HG03196 (cell line): ENCODE measurements around the gene NDUFV2.
"Not testable (repeated sequence)": the region's sequence is repeated elsewhere in the genome, so short reads cannot be mapped to it uniquely, and the experiment has no call there.

Experiments
- ATAC-seq: cut with Tn5 transposase; IDR thresholded peaks from one replicate; pipeline ENCODE4 v1.9.1; 2021; ENCODE audit not compliant: unreplicated experiment

The NDUFV2 gene

GRCh38 chr18:9090578-9090977 is 11.9 kb upstream of the NDUFV2 start:
- ATAC-seq, result no peak

- no peak for ATAC-seq
These were observed 11.4 kb upstream of the NDUFV2 start for GRCh38 chr18:9091066-9091476.

DNA sequence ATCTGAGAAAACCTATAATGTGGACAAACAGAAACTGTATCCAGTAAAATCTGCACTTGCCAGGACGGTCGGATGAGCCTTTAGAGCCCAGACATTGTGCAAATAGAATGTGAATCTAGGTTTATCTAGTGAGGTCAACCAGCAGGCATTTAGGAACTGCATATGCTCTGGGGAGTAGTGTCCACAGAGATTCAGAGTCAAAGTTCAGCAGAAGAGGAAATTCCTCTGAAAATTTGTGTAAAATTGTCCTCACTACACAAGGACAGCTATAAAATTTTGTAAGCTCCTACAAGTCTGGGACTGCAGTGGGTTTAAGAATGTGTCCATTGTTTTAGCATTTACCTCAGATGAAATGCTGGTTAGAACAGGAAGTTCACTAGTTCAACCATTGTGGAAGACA is 9.8 kb upstream of the NDUFV2 start:
- ATAC-seq, result no peak

- ATAC-seq, result not testable (repeated sequence)
These were observed 9.4 kb upstream of the NDUFV2 start for GRCh38 chr18:9093109-9093508.

GRCh38 chr18:9094307-9095226 is 7.9 kb upstream of the NDUFV2 start:
- no peak for ATAC-seq

DNA sequence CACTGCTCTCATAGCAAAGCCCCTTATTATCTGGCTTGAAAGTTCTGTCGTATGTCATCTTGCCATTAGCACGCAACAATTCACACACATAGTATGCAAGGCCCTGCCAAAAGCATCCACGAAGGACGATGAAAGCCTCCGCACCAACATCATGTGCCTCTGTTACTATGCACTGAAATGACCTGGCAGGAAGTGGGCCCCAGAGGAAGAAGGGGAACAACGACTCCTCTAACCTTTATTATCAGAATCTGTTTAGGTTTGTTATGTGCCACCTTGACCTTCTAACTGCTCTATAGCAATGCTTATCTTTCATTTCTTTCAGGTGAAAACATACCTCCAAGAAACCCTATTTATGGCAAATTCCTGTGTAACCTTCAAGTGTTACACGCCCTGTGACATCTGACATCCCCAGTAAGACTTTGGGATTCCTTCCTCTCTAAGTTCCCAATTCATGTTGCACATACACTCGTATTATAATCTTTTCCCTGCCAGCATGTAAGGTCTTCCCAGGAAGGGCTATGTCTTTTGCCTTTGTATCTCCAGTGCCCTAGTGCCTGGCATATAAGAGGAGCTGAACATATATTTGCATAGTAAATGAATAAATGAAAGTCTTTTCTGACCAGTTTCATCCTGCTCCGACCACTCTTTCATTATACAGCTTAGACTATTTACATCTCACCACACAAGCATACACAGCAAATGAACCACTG is 7.0 kb upstream of the NDUFV2 start:
- peak; percentile 81 for ATAC-seq

GRCh38 chr18:9096007-9096371 is 6.5 kb upstream of the NDUFV2 start:
- ATAC-seq, result peak; percentile 8

DNA sequence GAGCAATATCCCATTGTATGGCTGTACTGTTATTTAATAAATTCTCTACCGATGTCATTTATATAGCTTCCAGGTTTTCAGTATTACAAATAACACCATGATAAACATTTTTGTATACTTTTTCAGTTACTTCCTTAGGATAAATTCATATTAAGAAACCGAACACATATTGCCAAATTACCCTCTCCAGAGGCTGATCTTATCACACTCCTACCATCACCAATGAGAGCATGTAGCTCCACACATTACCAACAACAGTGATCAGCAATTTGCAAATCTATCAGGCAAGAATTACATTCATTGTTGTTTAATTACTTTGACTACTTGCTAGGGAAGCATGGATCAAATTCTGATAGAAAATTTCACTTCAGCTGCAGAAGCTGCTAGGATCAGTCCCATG is 5.8 kb upstream of the NDUFV2 start:
- no peak for ATAC-seq

DNA sequence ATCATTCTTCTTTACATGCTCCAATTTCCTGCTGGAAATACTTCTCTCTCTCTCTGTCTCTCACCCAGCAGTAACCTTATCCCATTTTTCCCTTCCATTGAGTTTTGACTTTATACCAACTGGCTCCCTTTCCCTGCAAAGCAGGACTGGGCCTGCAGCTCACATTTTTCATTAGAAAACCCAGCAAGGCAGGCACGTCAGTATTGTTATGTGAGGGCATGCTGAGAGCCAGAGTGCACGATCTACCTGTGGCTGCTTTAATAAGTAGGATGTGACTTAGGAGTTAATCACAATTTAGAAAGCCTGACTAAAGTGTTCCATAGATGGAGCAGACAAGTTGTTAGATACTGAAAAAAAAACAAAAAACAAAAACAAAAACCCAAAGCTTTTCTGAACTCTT is 5.2 kb upstream of the NDUFV2 start:
- no peak for ATAC-seq

DNA sequence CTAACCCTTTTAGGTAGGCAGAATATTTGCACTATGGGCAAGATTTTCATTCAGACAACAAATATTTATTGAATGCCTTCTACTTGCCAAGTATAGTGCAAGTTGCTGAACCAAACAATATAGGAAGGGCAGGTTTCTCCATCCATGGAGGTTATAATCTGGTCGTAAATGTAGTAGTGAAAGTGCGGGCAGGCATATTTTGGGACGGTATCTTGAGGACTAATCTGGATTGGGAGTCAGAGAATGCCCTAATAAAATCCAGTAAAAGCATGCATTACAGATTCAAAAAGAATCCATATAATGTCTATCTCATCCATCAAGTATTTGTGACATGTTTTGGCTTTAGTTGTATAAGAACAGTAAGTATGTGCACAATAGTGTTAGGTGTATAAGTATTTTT is 1.7 kb upstream of the NDUFV2 start:
- ATAC-seq, result no peak

DNA sequence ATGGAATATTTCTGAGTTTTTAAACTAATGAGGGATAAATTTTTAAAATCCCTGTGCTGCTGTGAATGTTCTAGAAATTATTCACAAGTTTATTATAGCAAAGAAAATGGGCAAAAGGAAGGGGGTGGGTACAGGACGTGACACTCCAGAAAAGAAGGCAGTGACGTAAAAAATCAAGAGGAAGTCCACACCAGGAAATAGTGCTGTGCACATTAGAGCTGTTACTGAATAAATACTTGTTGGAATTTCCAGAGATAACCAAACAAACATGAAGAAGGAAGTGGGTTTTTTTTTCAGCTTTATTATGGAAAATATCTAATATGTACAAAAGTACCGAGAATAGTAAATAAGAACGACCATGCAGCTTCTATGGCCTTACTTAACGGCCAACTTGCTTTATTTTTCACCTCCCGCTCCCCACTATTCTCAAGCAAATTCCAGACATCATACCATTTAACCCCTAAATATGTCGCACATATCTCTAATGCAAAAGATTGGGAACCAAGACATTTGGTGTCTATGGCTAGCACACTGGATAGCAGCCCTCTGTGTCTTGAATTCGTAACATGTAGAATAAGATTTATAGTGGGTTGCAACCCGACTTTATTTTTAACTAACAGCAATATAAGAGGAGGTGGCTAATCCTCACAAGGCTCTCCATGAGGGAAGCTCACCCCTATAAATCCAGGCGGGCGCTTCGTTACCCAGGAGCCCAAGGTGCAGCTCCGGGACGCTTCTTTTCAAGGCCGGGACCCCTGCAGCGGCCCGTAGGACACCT is 580 bp upstream of the NDUFV2 start:
- peak; percentile 0 for ATAC-seq

GRCh38 chr18:9103376-9103873 is 926 bp downstream of the NDUFV2 start:
- ATAC-seq, result no peak

DNA sequence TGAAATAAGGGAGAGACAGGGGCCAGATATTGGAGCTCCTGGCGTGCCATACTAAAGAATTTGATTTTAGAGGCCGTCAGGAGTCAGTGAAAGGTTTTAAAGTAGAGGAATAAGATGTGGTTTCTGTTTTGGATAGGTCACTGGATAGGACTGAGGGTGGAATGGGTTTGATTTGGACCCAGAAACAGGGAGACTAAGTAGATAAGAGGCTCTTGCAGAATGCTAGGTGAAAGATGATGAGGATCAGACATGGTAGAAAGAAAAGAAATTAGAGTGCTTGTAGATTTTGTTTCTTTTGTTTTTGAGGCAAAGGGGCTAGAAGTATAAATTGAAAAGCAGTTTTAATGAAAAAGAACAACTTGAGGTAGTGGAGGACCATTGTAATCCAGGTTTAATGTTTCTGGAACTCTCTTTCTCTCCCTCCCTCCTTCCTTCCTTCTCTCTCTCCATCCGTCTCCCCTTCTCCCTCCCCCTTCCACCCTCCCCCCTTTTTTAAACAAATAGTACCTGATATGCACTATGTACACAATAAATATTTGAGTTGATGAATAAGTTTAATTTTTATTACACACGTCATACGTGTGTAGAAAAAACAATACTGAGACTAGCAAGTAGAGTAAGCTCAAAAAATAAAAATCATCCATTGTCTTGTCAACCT is 1.9 kb downstream of the NDUFV2 start:
- ATAC-seq, result no peak

- ATAC-seq, result no peak
These were observed 2.9 kb downstream of the NDUFV2 start for GRCh38 chr18:9105420-9105819.

DNA sequence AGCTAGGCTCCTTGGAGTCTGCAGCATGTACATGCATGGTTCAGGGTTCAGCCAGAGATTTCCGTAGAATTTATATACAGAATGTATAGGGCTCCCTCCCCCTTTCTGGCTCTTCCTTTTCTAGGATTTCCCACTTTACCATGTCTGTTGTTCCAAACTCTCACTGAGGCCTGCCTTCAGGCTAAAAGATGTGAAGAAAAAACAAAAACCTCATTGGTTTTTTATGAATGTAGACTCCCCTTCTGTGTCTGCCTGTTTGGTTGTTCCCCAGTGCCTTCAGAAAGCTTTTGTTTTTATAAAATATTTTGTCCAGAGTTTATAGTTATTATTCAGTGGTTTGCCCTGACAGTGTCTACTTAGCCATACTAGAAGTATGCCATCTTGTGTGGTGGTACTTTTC is 3.6 kb downstream of the NDUFV2 start:
- no peak for ATAC-seq

GRCh38 chr18:9106800-9107584 is 4.5 kb downstream of the NDUFV2 start:
- ATAC-seq, result no peak

DNA sequence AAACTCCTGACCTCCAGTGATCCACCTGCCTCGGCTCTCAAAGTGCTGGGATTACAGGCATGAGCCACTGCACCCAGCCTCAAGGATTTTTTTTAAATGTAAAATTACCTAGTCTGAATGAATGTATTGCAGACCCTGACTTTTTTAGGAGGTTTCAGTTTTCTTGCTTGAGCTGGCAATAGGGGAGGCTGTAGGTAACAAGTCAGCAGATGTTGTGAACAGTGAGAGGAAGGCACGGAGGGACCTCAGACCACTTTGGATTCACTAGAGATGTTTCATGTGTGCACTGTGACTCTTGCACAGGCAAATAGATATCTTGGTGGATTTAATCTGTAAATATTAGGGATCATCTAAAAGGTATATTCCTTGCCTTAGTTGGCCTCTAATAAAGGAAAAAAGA is 6.4 kb downstream of the NDUFV2 start:
- no peak for ATAC-seq

DNA sequence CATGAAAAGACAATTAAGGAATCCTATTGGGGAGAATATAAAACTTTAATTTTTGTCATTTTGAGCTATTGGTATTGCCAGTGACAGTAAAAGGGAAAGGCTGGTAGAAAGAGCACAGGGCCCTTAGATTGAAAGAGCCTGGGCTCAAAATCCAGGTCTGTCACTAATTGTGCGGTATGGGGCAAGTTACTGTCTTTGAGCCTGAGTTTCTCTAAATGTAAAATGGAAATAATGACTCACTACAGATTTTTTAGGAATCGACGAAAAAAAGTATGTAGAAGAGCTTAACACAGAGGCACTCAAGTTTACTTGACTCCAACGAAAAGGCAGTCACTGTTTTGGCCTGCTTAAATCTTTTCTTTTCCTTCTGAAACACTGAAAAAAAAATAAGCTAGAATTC is 7.0 kb downstream of the NDUFV2 start:
- ATAC-seq, result no peak

GRCh38 chr18:9113468-9114149 is 11.1 kb downstream of the NDUFV2 start:
- no peak for ATAC-seq

- no peak for ATAC-seq
These were observed 13.5 kb downstream of the NDUFV2 start for GRCh38 chr18:9115984-9116383.
